Renal pelvis (tissue), 4 donors: ENCODE results near the gene STRA8. TPM values are rescaled to one million over a fixed set of nuclear protein-coding genes. Genes with fewer than 3 reads are reported as not detected.
"Not testable (repeated sequence)": the region's sequence is repeated elsewhere in the genome, so short reads cannot be mapped to it uniquely, and the experiment has no call there.

Source experiments
- DNase-seq: peaks from one replicate; pipeline ENCODE4 v3.0.0-alpha.2; 2013
- polyA plus RNA-seq, 3 donors: library from polyadenylated mRNA; unstranded; fragments of 120-200 nt; gene quantifications; one replicate each; pipeline ENCODE4 v1.2.1, GENCODE V29; 2013; ENCODE audit not compliant: insufficient read length in 3 of 3

Gene STRA8
- polyA plus RNA-seq, 3 donors, result 0.17 to 0.53 (median 0.39) TPM

- DNase-seq, result no peak
Measured at GRCh38 chr7:135204876-135205275, 28.8 kb upstream of the STRA8 start.

DNA sequence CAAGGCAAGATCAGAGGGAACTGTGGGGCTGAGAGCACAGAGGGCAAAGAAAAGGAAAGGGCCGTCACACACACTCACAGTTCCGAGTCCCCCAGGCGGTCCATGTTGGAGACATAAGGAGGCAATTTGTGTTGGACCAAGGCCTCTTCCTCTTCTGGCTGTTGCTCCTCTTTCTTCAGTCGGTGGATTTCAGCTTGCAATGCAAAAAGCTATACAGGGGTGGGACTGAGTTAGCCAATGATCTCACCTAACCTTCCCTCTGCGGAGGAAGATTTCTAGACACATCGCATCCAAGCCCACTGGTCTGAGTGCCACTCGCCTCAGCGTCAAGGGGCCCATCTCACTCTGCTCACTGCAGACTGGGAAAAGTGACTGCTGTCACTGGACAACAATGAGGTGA lies 27.8 kb upstream of the STRA8 start:
- no peak for DNase-seq

DNA sequence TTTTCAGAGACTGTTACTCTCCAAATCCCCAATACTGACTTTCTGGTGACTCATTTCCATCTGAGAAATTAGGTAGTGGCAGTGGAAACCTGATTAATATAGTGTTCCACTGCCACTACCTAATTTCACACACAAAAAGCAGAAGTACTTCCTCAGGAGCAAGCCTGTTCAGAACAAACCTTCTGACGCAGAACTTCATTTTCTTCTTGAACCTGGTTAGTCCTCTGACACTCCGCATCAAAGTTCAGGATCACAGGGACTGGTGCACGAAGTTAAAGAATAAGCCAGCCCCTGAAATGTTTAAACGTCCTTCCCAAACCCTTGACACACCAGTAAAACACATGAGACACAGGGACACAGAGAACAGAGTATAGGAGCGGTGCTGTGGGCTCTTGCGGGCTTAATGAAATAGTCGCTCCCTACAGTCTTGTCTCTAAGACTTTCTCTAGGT lies 26.7 kb upstream of the STRA8 start:
- DNase-seq, result no peak

DNA sequence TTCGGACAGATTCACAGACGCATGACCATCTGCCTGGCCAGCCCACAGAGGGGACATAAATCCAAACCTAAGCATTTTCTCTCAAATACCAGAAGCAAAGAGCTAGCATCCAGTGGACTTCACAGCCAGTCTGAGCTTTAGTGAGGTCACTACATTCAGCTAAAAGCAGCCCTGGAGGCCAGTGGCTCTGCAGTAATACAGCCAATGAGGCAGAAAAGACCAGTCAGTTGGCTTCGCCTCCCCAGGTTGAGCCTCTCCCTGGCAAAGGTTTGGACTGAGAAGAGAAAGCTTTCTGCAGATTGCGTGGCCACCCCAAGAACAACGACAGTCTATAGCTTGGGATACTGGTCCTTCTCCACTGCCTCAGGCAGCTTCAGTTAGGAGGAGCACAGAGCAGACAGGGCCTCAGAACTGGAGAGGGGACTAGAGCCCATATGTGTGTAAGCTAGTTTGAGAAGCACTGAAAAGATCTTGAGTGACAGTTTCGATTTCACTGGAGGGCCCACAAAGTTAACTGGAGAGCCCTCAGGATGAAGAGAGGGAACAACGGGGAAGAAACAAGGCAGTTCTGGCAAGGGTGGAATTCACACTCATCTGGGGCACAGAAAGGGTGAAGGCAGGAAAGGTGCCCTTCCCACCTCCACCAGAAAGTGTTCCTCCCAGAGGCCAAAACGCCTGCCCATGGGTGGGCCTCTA lies 26.1 kb upstream of the STRA8 start:
- no peak for DNase-seq

DNA sequence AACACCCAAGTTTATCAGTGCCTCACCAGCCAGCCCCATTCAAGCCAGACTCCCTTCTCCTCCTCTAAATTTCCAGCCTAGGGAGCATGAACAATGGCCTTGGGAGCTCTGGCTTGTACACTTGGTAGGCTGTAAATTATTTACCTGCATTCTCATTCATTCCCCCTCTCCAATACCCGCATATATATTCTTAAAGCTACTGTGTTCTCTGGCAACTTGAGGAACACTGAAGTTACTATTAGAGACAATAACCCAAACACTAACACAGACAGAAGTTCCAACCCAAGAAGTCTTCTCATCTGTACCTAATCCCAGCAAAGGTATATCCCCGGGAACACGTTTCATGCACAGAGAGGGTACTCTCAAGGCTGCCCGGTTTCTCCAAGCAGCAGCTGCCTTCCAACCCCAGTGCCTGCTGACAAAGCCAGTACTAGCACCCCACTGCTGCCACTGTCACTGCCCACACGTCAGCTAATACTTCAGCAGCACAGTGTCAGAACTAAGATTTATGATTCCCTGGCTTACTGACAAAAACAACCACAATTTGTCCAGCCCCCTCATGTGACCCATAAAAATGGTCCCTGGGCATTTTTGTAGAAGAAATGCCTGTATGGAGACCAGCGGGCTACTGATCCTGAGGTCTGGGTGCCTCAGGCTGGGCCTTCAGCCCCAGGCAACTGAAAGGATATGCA lies 25.4 kb upstream of the STRA8 start:
- peak; percentile 41 for DNase-seq

DNA sequence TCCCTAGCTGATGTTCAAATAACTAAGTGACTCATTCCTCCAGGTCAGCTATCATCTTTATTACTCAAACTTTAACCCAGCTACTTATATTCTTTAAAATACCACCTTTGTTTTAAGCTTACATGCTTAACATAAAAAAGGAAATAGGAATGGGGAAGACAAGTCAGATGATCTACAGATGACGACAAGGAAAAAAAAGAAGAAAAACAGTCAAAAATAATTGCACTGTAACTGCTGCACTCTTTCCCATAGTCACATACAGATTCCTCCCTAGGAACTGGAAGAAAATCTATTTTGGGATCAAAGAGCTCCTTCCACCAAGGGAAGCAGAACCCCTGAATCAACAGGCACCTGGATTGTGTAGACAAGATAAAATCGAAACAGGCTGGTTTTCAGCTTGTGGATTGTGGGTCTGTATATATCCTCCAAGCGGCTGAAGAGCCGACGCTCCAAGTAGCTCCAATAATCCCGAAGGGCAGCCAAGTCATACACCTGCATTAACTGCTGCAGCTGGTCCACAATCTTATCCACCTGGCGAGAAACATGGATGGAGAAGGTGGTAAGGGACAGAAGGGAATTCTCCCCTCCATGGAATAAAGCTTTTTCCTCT lies 24.3 kb upstream of the STRA8 start:
- DNase-seq, result no peak

DNA sequence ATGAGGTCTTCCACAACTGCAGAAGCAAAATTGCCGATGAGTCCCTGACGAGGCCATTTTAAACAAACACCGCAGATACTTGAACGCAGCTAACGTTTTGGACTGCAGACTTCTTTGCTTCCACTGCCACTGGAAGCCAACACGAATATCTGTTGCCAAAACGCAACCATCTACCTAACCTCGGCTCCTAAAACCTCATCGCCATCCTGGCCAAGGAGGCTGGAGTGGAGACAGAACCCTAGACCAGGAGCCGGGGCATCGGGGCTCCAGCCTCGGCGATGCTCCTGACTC lies 22.8 kb upstream of the STRA8 start:
- no peak for DNase-seq

DNA sequence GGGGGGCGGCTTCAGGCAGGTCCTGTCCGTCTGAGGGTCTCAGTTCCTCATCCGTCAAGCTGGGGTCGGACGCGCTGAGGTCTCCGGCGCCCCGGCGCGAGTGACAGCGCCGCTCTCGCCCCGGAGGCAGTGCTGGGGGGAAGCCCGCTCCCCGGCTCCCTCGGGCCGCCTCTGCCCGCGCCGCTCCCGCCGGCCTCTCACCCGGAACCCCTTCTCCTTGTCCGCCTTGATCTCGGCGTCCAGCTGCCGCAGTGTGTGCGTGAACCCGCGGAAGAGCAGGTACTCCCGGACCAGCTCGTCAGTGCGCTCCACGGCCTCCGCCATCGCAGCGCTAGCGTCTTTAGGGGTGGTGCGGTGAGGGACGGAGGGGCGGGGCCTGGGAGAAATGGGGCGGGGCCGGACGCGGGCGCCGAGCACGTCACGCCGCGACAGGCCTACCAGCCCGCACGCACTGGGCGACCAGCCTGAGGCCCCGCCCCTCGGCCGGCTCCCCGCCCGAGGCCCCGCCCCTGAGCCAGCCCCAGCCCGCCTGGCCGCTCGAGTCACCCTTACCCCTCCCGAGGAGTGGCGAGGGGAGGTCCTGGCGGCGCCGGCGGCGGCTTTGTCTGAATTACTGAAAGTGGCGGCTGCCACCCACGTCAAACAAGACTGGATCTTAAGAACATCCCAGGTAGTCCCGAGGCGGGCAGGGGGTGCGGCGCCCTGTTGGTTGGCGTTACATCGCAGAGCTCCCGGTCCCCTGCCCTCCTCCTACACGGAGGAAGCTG lies 22.3 kb upstream of the STRA8 start, which contains the start of gene WDR91:
Gene WDR91 (minus strand): TSS at position 348 of the 767 bp plus-strand sequence. CDS start 24 bp downstream, at position 324.
- DNase-seq, result peak; percentile 95

DNA sequence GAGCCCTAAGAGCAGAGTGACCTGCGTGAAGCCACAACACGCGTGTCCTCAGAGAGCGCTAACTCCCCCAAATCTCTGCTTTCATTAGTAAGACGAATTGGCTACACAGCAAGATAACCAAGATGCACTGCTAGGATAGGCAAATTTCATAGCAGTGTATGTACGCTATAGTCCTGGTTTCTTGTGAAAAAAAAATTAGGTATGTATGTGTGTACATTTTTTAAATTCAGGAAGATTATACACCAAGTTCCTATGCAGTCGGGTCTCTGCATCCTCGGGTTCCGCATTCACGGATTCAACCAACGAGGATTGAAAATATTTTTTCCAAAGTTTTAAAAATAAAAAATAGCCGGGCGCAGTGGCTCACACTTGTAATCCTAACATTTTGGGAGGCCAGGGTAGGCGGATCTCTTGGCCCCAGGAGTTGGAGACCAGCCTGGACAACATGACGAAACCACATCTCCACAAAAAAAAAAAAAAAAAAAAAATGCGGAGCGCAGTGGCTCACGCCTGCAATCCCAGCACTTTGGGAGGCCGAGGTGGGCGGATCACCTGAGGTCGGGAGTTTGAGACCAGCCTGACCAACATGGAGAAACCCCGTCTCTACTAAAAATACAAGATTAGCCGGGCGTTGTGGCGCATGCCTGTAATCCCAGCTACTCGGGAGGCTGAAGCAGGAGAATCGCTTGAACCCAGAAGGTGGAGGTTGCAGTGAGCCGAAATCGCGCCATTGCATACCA lies 21.5 kb upstream of the STRA8 start:
- not testable (repeated sequence) for DNase-seq

DNA sequence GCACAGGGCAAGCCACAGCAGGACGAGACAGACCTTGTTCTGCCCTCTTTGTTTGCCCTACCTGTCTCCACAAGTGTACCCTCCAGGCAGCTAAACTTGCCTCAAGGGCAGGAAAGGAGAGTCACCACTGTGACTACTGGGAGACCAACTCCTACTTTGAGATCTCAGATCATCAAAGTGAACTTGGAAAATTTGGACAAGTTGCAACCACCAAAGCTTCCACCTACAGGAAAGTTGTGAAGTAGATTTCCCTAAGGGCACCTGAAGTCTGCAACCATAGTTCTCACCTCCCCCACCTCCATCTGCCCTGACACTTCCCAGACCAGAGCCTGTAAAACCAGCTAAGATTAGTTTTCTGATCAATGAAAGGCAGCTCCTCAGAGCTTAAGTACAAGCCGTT lies 19.8 kb upstream of the STRA8 start:
- DNase-seq, result no peak

DNA sequence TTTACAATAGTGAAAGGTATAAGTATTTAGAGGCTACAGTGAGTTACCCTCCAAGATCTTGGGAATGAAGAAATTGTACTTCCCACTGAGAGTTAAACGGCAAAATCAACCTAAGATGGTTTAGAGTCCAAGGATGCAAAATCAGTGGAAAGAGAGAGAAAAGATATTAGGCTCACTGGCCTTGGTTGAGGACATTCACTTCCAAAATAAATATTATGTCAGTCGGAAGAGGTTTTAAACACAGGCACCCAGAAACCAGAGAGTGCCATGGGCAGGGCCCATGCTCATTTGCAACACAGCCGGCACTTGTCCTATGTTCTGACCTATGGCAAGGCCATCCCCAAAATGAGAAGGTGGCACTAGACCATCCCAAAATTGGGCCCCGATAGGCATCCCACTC lies 18.5 kb upstream of the STRA8 start:
- DNase-seq, result no peak

DNA sequence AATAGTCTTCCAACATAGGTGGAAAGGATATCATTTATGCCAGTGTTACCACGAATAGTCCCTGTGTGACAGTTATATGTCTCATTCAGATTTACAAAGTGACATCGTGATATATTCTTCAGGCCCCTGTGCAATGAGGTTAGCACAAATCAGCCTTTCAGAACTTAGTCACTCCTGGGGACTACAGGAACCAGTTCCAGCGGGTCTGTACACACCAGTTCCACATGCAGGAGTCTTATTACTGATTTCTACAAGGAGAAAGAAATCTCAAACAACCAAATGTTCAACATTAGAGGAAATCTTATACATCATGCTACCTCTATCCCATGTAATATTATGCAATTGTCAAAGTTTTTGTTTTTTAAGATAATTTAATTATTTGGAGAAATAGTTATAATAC lies 17.9 kb upstream of the STRA8 start:
- DNase-seq, result no peak

DNA sequence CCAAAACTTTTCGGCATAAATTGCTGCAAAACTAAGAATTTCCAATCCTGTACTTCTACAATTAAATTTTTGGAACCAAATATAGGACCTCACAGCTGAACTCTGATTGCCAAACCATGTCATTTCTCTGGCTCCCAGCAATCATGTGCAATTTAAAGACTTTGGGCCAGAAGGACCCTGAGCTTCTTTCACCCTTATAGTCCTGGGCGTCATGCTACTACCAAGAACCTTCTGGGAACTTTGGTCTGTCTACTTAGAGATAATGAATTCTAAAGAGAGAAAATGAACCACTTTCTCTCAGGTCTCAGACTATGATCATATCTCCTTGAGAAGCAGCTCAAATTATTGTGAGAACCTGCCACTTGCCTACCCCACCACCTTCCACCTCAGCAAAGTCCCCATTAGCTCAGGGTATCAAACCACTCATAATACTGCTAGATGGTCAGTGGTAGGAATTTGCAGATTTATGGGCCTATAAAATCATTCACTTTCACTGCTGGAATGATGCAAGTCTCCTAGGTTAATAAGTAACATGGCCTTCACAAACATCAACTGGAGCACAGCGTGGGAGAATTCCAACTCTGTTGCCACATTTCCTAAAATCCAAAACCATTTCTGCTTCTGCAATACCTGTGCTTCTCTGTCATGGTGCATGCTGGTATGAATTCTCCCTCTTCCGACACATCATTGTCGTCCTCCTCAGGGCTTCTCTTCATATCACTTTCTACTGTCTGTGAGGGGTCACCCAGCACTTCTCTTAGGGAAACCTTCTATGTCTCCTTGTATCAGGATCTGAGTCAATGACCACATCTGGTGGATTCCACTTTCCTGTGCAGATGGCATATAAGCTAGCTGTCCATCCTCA lies 15.8 kb upstream of the STRA8 start:
- peak; percentile 60 for DNase-seq

DNA sequence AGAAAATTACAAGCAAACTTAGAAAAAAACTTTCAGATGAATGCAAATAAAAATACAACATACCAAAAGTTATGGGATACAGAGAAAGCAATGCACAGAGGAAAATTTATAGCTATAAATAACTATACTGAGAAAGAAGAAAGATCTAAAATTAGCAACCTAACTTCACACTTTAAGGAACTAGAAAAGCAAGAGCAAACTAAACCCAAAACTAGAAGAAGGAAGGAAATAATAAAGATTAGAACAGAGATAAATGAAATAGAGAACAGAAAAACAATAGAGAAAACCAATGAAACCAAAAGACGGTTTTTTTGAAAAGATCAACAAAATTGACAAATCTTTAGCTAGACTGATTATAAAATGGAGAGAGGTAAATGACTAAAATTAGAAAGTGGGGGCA lies 9.6 kb upstream of the STRA8 start:
- no peak for DNase-seq

DNA sequence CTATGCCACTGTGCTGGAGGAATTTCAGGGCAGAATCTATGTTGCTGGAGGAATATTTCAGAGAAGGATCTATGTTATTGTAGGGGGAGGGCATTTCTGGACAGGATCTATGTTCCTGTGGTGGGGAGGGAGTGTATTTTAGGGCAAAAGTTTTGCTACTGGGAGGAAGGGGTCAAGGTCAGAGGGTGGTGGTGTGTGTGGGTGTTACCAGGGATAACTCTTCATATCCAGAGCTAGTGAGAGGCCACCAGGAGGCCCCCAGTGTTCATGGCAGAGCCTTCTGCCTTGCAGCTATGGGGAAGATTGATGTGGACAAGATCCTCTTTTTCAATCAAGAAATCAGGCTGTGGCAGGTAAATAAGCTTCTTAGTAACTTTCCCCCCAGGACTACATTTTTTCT lies 2.0 kb upstream of the STRA8 start:
- no peak for DNase-seq

DNA sequence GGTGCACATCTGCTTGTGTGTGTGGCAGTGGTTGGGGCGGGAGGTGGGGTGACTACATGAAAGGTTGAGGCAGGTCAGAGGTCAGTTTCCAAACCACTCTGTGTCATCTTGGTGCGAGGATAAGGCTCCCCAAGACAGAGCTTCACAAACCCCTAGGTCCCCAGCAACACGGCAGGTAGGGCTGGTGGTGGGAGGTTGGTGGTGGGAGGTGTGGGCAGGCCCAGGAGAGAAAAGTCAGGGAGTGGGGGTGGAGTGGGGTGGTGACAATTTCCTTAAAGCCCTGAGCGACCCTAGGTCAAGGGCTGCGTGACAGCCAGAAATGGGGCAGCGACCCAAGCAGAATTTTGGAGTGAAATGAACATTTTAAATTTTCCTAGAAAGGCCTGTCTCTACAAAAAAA lies 1.6 kb upstream of the STRA8 start:
- DNase-seq, result no peak

DNA sequence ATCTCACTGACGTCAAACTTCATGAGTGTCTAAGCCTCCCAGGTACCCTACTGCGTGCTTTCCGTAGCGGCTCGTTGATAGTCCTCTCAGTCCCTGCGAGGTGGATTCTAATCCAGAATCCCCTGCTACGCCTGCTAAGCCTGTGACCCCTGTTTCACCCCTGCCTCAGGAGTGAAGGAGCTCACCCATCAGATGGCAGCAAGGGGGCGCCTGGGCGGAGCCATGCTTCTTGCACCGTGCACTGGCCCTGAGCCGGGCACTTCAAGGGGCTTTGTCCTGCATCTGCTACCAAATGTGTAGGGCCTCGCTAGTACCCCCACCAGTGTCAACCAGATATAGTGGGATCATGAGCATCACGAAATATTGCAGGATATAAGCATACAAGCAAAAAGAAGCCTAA lies 918 bp upstream of the STRA8 start:
- DNase-seq, result no peak

DNA sequence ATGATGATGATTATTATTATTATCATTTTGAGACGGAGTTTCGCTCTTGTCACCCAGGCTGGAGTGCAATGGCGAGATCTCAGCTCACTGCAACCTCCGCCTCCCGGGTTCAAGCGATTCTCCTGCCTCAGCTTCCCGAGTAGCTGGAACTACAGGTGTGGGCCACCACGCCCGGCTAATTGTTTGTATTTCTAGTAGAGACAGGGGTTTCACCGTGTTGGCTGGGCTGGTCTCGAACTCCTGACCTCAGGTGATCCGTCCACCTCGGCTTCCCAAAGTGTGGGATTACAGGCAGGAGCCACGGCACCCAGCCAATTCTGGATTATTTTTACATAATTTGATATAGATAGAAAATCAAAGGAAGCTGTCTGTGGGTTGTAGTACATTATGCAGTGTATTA lies 457 bp downstream of the STRA8 start:
- not testable (repeated sequence) for DNase-seq

- no peak for DNase-seq
Measured at GRCh38 chr7:135234727-135235126, 1.1 kb downstream of the STRA8 start.

GRCh38 chr7:135235841-135236240 lies 2.2 kb downstream of the STRA8 start:
- no peak for DNase-seq

- no peak for DNase-seq
Measured at GRCh38 chr7:135236727-135237126, 3.1 kb downstream of the STRA8 start.
